GM12891 (cell line): ENCODE measurements around the gene FRMPD4.

ENCODE experiments used
- POLR2A ChIP-seq: IDR thresholded peaks from 2 replicates; pipeline ENCODE4 v1.6.1; 2011; ENCODE audit warnings: low read depth, low read length, control low read depth
- POLR2AphosphoS5 ChIP-seq: IDR thresholded peaks from 2 replicates; pipeline ENCODE4 v1.6.1; 2011; ENCODE audit warnings: low read depth, low read length, control low read depth
- SPI1 ChIP-seq: IDR thresholded peaks from 2 replicates; pipeline ENCODE4 v1.6.1; 2011; ENCODE audit warnings: low read depth, low read length, control low read depth

DNA sequence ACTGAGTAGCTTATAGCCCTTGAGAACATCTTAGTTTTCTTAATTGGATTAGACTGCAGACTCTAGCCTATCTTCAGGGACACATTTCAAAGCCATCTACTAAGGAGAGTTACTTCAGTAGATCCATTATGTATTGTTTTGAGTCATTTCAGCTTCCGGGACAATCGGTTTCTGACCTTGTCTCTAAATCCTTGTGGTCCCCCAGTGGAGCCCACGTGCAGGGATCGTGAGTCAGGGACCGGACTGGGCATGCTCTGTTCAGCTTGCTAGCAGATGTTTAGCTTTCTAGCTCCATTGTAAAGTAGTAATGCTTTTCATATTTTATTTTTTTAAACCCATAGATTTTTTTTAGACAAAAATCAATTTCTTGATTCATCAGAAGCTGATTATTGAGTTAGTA is 441.0 kb downstream of the FRMPD4 start:
- no peak for TF ChIP-seq POLR2A
- no peak for TF ChIP-seq SPI1
- no peak for TF ChIP-seq POLR2AphosphoS5
